K562 (cell line): ENCODE results near the gene GPX1. TPM values are rescaled to one million over a fixed set of nuclear protein-coding genes. Genes with fewer than 3 reads are reported as not detected.
A peak's percentile ranks its signal among the peaks of the same experiment; 100 is the strongest.
"Not testable (repeated sequence)": the region's sequence is repeated elsewhere in the genome, so short reads cannot be mapped to it uniquely, and the experiment has no call there.

Source experiments
- ATAC-seq: fragments of 200-7000 bp; cut with Tn5 transposase; 3 replicates; pipeline ENCODE4 v1.9.1; 2020; ENCODE audit warnings: moderate library complexity
- BruUV-seq: library from RNA; stranded (reverse); fragments of 400-500 nt; replicated peaks from 2 replicates; lab custom pipeline; 2021; lab: Mats Ljungman, UMichigan
- CTCF ChIA-PET: fragments of 300-600 bp; formaldehyde crosslinking; extraction: SDS; loops from one replicate; lab custom pipeline; 2021; ENCODE audit warnings: low intra/inter-chr PET ratio; lab: Yijun Ruan, JAX
- POLR2A ChIA-PET: fragments of 300-600, 350-650 bp; sonication (Branson Sonifier 250); formaldehyde crosslinking; extraction: SDS; loops from one replicate; lab custom pipeline; 2021; ENCODE audit warnings: antibody characterized with exemption, inconsistent platforms; lab: Yijun Ruan, JAX
- DNase-seq, 4 experiments: peaks; one replicate each; pipeline versions ENCODE4 v3.0.0 to v3.0.0-alpha.2; 2011 to 2018; ENCODE audit warnings: low spot score in 3 of 4, mixed read lengths in 3 of 4; ENCODE audit errors: extremely low read depth in 1 of 4
- FAIRE-seq: peaks from 2 replicates; lab custom pipeline; 2011; peaks lifted over from hg19 to GRCh38; lab: Jason Lieb, UNC
- H2AFZ ChIP-seq: 2 replicates; pipeline ENCODE4 v1.6.0; 2011; ENCODE audit warnings: low read depth, low read length, control low read depth, inconsistent platforms
- H3K27ac ChIP-seq: fragments of 200-600 bp; 3 replicates; pipeline ENCODE4 v1.8.0; 2011; ENCODE audit warnings: low read depth, mild to moderate bottlenecking, control low read depth, inconsistent platforms, low read length, moderate library complexity, mixed read lengths; ENCODE audit errors: extremely low read depth
- H3K27me3 ChIP-seq, 2 experiments: fragments of 300-600 bp in 1 of 2; 2 replicates in 1 of 2; 3 replicates in 1 of 2; pipeline versions ENCODE4 v1.6.0 to v1.8.0; 2011; ENCODE audit warnings: inconsistent platforms in 2 of 2, low read length in 2 of 2, mild to moderate bottlenecking in 1 of 2, mixed read lengths in 1 of 2, moderate library complexity in 1 of 2; ENCODE audit not compliant: control insufficient read depth in 2 of 2, insufficient read depth in 2 of 2
- H3K36me3 ChIP-seq: fragments of 300-600 bp; 3 replicates; pipeline ENCODE4 v1.8.0; 2011; ENCODE audit warnings: mild to moderate bottlenecking, low read length, inconsistent platforms; ENCODE audit not compliant: control insufficient read depth, insufficient read depth
- H3K4me1 ChIP-seq, 2 experiments: fragments of 200-600 bp in 1 of 2; replicated peaks in 1 of 2; 2 replicates in 1 of 2; 3 replicates in 1 of 2; pipeline versions ENCODE4 v1.5.1 to v1.8.0; 2011; ENCODE audit warnings: inconsistent platforms in 2 of 2, low read length in 2 of 2, mild to moderate bottlenecking in 1 of 2, mixed read lengths in 1 of 2, moderate library complexity in 1 of 2; ENCODE audit not compliant: control insufficient read depth in 2 of 2, insufficient read depth in 2 of 2
- H3K4me2 ChIP-seq: 2 replicates; pipeline ENCODE4 v1.6.1; 2011; ENCODE audit warnings: low read length, control low read depth, inconsistent platforms, mixed read lengths; ENCODE audit not compliant: insufficient read depth
- H3K4me3 ChIP-seq: fragments of 200-600 bp; sonication (generic), shearing (Covaris generic); 2 replicates; pipeline ENCODE4 v1.5.1; 2016; ENCODE audit warnings: control low read depth, inconsistent platforms
- H3K79me2 ChIP-seq: fragments of 200-600 bp; 3 replicates; pipeline ENCODE4 v1.8.0; 2011; ENCODE audit warnings: low read length, inconsistent platforms; ENCODE audit not compliant: control insufficient read depth, insufficient read depth
- H3K9ac ChIP-seq, 2 experiments: 2 replicates each; pipeline versions ENCODE4 v1.6.0 to v1.6.1; 2011; ENCODE audit warnings: low read depth in 2 of 2, low read length in 2 of 2, control low read depth in 1 of 2, inconsistent platforms in 1 of 2, mild to moderate bottlenecking in 1 of 2, mixed read lengths in 1 of 2; ENCODE audit not compliant: insufficient read depth in 1 of 2
- H3K9me1 ChIP-seq: one replicate; pipeline ENCODE4 v1.6.0; 2011; ENCODE audit warnings: inconsistent platforms, mild to moderate bottlenecking, low read length, moderate library complexity; ENCODE audit not compliant: control insufficient read depth, insufficient read depth
- H3K9me3 ChIP-seq: replicated peaks from 2 replicates; pipeline ENCODE4 v1.5.1; 2011; ENCODE audit warnings: low read depth, low read length, inconsistent platforms; ENCODE audit not compliant: control insufficient read depth, insufficient read depth
- H4K20me1 ChIP-seq: replicated peaks from 2 replicates; pipeline ENCODE4 v1.6.1; 2011; ENCODE audit warnings: low read length, inconsistent platforms, mixed read lengths; ENCODE audit not compliant: control insufficient read depth, insufficient read depth
- BCOR ChIP-seq: fragments of 450-650 bp; IDR thresholded peaks from 2 replicates; pipeline ENCODE4 v1.6.1; 2016
- NR2C2 ChIP-seq, 2 experiments: fragments of 200-800 bp in 1 of 2; sonication (Bioruptor generic) in 1 of 2; sonication (generic) in 1 of 2; formaldehyde crosslinking in 1 of 2; IDR thresholded peaks; 2 replicates each; pipeline versions ENCODE4 v1.6.1 to v1.8.0; 2016 to 2022; ENCODE audit warnings: mild to moderate bottlenecking in 1 of 2, missing compliant biosample characterization in 1 of 2, missing genetic modification characterization in 1 of 2, missing genetic modification reagents in 1 of 2
- PHF21A ChIP-seq: fragments of 450-650 bp; IDR thresholded peaks from 2 replicates; pipeline ENCODE4 v1.6.1; 2017; ENCODE audit warnings: low read depth, borderline replicate concordance
- RBFOX2 ChIP-seq: fragments of 200-400 bp; formaldehyde crosslinking; IDR thresholded peaks from 2 replicates; pipeline ENCODE4 v1.6.1; 2017; ENCODE audit warnings: low read depth, mild to moderate bottlenecking, low read length, moderate library complexity
- ZNF121 ChIP-seq: sonication (generic); formaldehyde crosslinking; conservative IDR thresholded peaks from 2 replicates; pipeline ENCODE4 v1.8.0; 2022; ENCODE audit warnings: missing genetic modification reagents
- WGBS: fragments of 100-300 bp; shearing (Covaris generic); methylation state at CpG from one replicate; pipeline ENCODE4 v1.1.6; 2016; ENCODE audit warnings: low coverage, mixed read lengths; ENCODE audit not compliant: insufficient coverage; ENCODE audit errors: missing lambda C conversion rate; 5-methylcytosine and 5-hydroxymethylcytosine counted together
- in situ Hi-C: fragments of 300-500 bp; cut with MboI; formaldehyde crosslinking; loops from 4 replicates; pipeline ENCODE4 v1.15.0; 2018; ENCODE audit warnings: inconsistent platforms, mixed read lengths
- intact Hi-C: fragments of 100-400 bp; cut with micrococcal nuclease; formaldehyde crosslinking; loops from 2 replicates; pipeline ENCODE4 v1.14.2; 2022
- polyA plus RNA-seq, 8 experiments: library from polyadenylated mRNA; depleted of rRNA in 4 of 8; stranded (reverse) in 5 of 8; unstranded in 3 of 8; fragments of >200 nt; fragmentation: Nextera tagmentation in 2 of 8; fragmentation: Illumina TruSeq in 1 of 8; extraction: Ambion mirVana in 2 of 8; extraction: Trizol in 1 of 8; gene quantifications; 2 replicates each; pipeline versions ENCODE4 v1.2.1 to v1.2.3, GENCODE V29; 2011 to 2014; ENCODE audit warnings: inconsistent platforms in 1 of 8, missing spikeins in 1 of 8
- total RNA-seq, 7 experiments: library from RNA; depleted of rRNA in 6 of 7; stranded (reverse); fragments of >200 nt in 6 of 7; fragmentation: Illumina TruSeq in 2 of 7; extraction: Trizol in 2 of 7; gene quantifications; 2 replicates each; pipeline versions ENCODE4 v1.2.1 to v1.2.3, GENCODE V29; 2011 to 2021; ENCODE audit warnings: low replicate concordance in 1 of 7
- TF ChIP-seq, protein P1 (sequence below), 2 experiments: fragments of 450-650 bp; conservative IDR thresholded peaks; 2 replicates each; pipeline ENCODE4 v1.6.1; 2017; ENCODE audit warnings: mild to moderate bottlenecking in 2 of 2, moderate library complexity in 2 of 2

GPX1 gene
- total and polyA plus RNA-seq, 9 of the 15 experiments (the other 6 are each of a cell fraction or from before 2014, with no cell fraction given): 0.08 to 1.3 (median 0.21) TPM; not detected in 5

DNA sequence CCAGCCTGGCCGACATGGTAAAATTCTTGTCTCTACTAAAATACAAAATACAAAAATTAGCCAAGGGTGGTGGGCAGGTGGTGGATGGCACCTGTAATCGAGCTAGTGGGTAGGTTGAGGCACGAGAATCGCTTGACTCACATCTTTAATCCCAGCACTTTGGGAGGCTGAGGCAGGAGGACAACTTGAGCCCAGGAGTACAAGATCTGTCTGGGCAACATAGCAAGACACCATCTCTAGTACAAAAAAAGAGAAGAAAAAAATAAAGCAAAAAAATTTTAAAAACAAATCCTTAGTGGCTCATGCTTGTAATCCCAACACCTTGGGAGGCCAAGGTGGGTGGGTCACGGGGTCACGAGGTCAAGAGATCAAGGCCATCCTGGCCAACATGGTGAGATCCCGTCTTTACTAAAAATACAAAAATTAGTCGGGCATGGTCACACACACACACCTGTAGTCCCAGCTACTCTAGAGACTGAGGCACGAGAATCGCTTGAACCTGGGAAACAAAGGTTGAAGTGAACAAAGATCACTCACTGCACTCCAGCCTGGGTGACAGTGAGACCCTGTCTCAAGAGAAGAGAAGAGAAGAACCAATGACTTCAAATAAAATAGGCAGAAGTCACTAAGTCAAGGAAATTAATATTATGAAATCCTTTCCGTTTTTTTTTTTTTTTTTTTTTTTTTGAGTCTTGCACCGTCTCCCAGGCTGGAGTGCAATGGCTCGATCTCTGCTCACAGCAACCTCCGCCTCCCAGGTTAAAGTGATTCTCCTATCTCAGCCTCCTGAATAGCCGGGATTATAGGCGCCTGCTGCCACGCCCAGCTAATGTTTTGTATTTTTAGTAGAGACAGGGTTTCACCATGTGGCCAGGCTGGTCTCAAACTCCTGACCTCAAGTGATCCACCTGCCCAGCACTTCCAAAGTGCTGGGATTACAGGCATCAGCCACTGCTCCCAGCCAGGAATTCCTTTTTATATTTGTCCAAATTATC lies 48.7 kb upstream of the GPX1 start:
- peak in 1 of 4 experiments; percentile 42 for DNase-seq
- in situ Hi-C loops (no loop called here), intact Hi-C loops (no loop called here)
- Histone ChIP-seq H3K36me3 (peaks cover 31% of the 10 kb centered on the region; the same call in 2 of the 3 replicates), H3K4me2 (no peak overlapping the region), H3K79me2 (peaks cover 99% of the 10 kb centered on the region), H3K9ac (no peak overlapping the region), H4K20me1 (peaks cover 36% of the 10 kb centered on the region), H3K4me1 (peaks cover 12 to 20% of the 10 kb centered on the region in 2 experiments; a peak in 4 of 5 replicates), H3K27ac (no peak overlapping the region), H3K27me3 (no peaks in the 10 kb centered on the region), H3K9me3 (no peaks in the 10 kb centered on the region), H3K9me1 (no peaks in the 10 kb centered on the region), H3K4me3 (no peak overlapping the region), H2AFZ (no peak overlapping the region)
- WGBS: 57% methylated on average over 17 of the region's 17 CpGs
- CTCF ChIA-PET: no interaction called here
- no peak for ATAC-seq
- FAIRE-seq: no peak
- POLR2A ChIA-PET: interaction anchor here (1.2 kb wide), 1 partner anchor 25 kb away, joined by 4 read pairs; no protein-coding TSS in a partner anchor
- TF ChIP-seq BCOR: peak; percentile 14; the same call in 1 of the 2 replicates
- peak; percentile 43; the same call in 1 of the 2 replicates for TF ChIP-seq ZNF121 (CRISPR knock-in tag)
- no peak for TF ChIP-seq PHF21A
- no peak for TF ChIP-seq NR2C2 (CRISPR knock-in tag; IDR thresholded peaks at IDR 0.05)
- TF ChIP-seq NR2C2 (tag; IDR thresholded peaks at IDR 0.05): 0 out of 2 replicates have a peak, but pooled peaks have one; percentile 15
- TF ChIP-seq RBFOX2: no peak
- TF ChIP-seq, protein P1, sequence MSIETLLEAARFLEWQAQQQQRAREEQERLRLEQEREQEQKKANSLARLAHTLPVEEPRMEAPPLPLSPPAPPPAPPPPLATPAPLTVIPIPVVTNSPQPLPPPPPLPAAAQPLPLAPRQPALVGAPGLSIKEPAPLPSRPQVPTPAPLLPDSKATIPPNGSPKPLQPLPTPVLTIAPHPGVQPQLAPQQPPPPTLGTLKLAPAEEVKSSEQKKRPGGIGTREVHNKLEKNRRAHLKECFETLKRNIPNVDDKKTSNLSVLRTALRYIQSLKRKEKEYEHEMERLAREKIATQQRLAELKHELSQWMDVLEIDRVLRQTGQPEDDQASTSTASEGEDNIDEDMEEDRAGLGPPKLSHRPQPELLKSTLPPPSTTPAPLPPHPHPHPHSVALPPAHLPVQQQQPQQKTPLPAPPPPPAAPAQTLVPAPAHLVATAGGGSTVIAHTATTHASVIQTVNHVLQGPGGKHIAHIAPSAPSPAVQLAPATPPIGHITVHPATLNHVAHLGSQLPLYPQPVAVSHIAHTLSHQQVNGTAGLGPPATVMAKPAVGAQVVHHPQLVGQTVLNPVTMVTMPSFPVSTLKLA (conservative IDR thresholded peaks at IDR 0.05): peak in 1 of 2 experiments; percentile 46; a peak in 1 of 4 replicates
- no TSS peak for BruUV-seq

DNA sequence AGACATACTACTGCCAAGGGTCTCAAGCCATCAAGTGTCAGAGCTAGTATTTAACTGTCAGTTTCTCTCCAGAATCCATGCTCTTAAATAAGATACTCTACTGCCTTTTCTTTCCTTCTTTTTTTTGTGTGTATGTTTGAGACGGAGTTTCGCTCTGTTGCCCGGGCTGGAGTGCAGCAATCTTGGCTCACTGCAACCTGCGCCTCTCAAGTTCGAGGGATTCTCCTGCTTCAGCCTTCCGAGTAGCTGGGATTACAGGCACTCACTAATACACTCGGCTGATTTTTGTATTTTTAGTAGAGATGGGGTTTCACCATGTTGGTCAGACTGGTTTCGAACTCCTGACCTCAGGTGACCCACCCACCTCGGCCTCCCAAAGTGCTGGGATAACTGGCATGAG lies 47.4 kb upstream of the GPX1 start:
- POLR2A ChIA-PET, H3K27ac ChIP-seq, in situ Hi-C loops, FAIRE-seq, ATAC-seq, H3K4me2 ChIP-seq, DNase-seq, CTCF ChIA-PET, intact Hi-C loops, H3K4me3 ChIP-seq, H2AFZ ChIP-seq, H3K27me3 ChIP-seq, H3K9me3 ChIP-seq, H3K9me1 ChIP-seq, BruUV-seq: not testable (repeated sequence)
- peak overlapping the region in 1 of 2 experiments; percentile 9; a peak in 1 of 4 replicates for H3K9ac ChIP-seq
- peaks cover 40% of the 10 kb centered on the region for H4K20me1 ChIP-seq
- peaks cover 41% of the 10 kb centered on the region; the same call in 2 of the 3 replicates for H3K36me3 ChIP-seq
- peaks cover 14 to 20% of the 10 kb centered on the region in 2 experiments; a peak in 4 of 5 replicates for H3K4me1 ChIP-seq
- WGBS: 77% methylated on average over 9 of the region's 9 CpGs
- H3K79me2 ChIP-seq: peaks cover 98% of the 10 kb centered on the region
